ENCODE results near the gene CADM4. TPM values are rescaled to one million over a fixed set of nuclear protein-coding genes. Genes with fewer than 3 reads are reported as not detected.
A peak's percentile ranks its signal among the peaks of the same experiment; 100 is the strongest.
"Not testable (repeated sequence)": the region's sequence is repeated elsewhere in the genome, so short reads cannot be mapped to it uniquely, and the experiment has no call there.

The CADM4 gene
- total and polyA plus RNA-seq, 2 donors = 1.5 to 6.5 TPM

- Histone ChIP-seq H3K4me3 (ENCODE audit: low read length in 2 of 2) (no peak overlapping the region), H3K27ac (ENCODE audit: low read depth in 1 of 2, low read length in 1 of 2) (peak overlapping the region; percentile 38 to 65), H3K36me3 (ENCODE audit: control insufficient read depth in 2 of 2, insufficient read depth in 2 of 2, low read length in 1 of 2) (peaks cover 30 to 35% of the 10 kb centered on the region in 2 donors), H3K4me1 (ENCODE audit: control insufficient read depth in 2 of 2, insufficient read depth in 2 of 2, low read length in 2 of 2) (peaks cover 11 to 20% of the 10 kb centered on the region in 2 donors), H3K9me3 (ENCODE audit: control insufficient read depth in 2 of 2, insufficient read depth in 1 of 2, low read length in 1 of 2) (no peaks in the 10 kb centered on the region), H3K27me3 (ENCODE audit: control insufficient read depth in 2 of 2, insufficient read depth in 1 of 2, low read length in 1 of 2) (no peaks in the 10 kb centered on the region)
- DNase-seq (ENCODE audit: low read depth in 6 of 9, low spot score in 9 of 9) = peak in 3 of 9 donors; percentile 17 to 61 (median 35)
- 60% methylated on average over 6 of the region's 6 CpGs for WGBS
Measured at GRCh38 chr19:43589678-43590077, 50.0 kb downstream of the CADM4 start.

GRCh38 chr19:43589277-43589676, 50.4 kb downstream of the CADM4 start:
- Histone ChIP-seq H3K9me3 (ENCODE audit: control insufficient read depth in 2 of 2, insufficient read depth in 1 of 2, low read length in 1 of 2) (no peaks in the 10 kb centered on the region), H3K36me3 (ENCODE audit: control insufficient read depth in 2 of 2, insufficient read depth in 2 of 2, low read length in 1 of 2) (peaks cover 30 to 35% of the 10 kb centered on the region in 2 donors), H3K27me3 (ENCODE audit: control insufficient read depth in 2 of 2, insufficient read depth in 1 of 2, low read length in 1 of 2) (no peaks in the 10 kb centered on the region), H3K4me3 (ENCODE audit: low read length in 2 of 2) (no peak overlapping the region), H3K4me1 (ENCODE audit: control insufficient read depth in 2 of 2, insufficient read depth in 2 of 2, low read length in 2 of 2) (peaks cover 7 to 16% of the 10 kb centered on the region in 2 donors), H3K27ac (ENCODE audit: low read depth in 1 of 2, low read length in 1 of 2) (peak overlapping the region in 1 of 2 donors; percentile 36)
- DNase-seq (ENCODE audit: low read depth in 6 of 9, low spot score in 9 of 9) = no peak
- WGBS = 97% methylated on average over 5 of the region's 5 CpGs

GRCh38 chr19:43587029-43587428, 52.6 kb downstream of the CADM4 start:
- not testable (repeated sequence) for H3K4me1 ChIP-seq (ENCODE audit: control insufficient read depth in 2 of 2, insufficient read depth in 2 of 2, low read length in 2 of 2); H3K27ac ChIP-seq (ENCODE audit: low read depth in 1 of 2, low read length in 1 of 2); H3K27me3 ChIP-seq (ENCODE audit: control insufficient read depth in 2 of 2, insufficient read depth in 1 of 2, low read length in 1 of 2); H3K9me3 ChIP-seq (ENCODE audit: control insufficient read depth in 2 of 2, insufficient read depth in 1 of 2, low read length in 1 of 2); DNase-seq (ENCODE audit: low read depth in 6 of 9, low spot score in 9 of 9); H3K4me3 ChIP-seq (ENCODE audit: low read length in 2 of 2)
- WGBS = 98% methylated on average over 3 of the region's 3 CpGs
- peaks cover 14% of the 10 kb centered on the region in 2 donors for H3K36me3 ChIP-seq (ENCODE audit: control insufficient read depth in 2 of 2, insufficient read depth in 2 of 2, low read length in 1 of 2)

DNA sequence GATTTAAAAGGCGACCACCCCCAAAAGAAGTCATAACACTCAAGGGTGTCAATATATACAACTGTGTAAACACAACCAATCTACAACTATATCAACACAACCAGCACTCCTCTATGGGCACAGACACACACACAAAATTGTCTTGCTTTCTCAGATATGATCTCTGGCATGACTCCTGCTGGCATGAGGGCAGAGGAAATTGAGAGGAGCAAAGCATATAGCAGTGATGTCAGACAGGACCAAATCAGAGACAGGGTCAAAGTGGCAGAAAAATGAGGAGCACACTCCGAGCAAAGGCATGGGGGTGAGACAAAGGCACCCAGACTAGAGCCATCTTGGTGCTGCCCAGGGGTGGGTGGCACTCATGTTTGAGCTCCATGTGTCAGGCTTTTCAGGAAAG, 53.3 kb downstream of the CADM4 start:
- no peak overlapping the region for H3K4me3 ChIP-seq (ENCODE audit: low read length in 2 of 2)
- WGBS = 97% methylated on average over 2 of the region's 2 CpGs
- peaks cover 6 to 15% of the 10 kb centered on the region in 2 donors for H3K4me1 ChIP-seq (ENCODE audit: control insufficient read depth in 2 of 2, insufficient read depth in 2 of 2, low read length in 2 of 2)
- no peak overlapping the region for H3K27ac ChIP-seq (ENCODE audit: low read depth in 1 of 2, low read length in 1 of 2)
- no peaks in the 10 kb centered on the region for H3K27me3 ChIP-seq (ENCODE audit: control insufficient read depth in 2 of 2, insufficient read depth in 1 of 2, low read length in 1 of 2)
- DNase-seq (ENCODE audit: low read depth in 6 of 9, low spot score in 9 of 9) = no peak
- H3K9me3 ChIP-seq (ENCODE audit: control insufficient read depth in 2 of 2, insufficient read depth in 1 of 2, low read length in 1 of 2) = no peaks in the 10 kb centered on the region
- H3K36me3 ChIP-seq (ENCODE audit: control insufficient read depth in 2 of 2, insufficient read depth in 2 of 2, low read length in 1 of 2) = peaks cover 11 to 14% of the 10 kb centered on the region in 2 donors

- WGBS = 95% methylated on average over 1 of the region's 1 CpG
- Histone ChIP-seq H3K9me3 (ENCODE audit: control insufficient read depth in 2 of 2, insufficient read depth in 1 of 2, low read length in 1 of 2) (no peaks in the 10 kb centered on the region), H3K36me3 (ENCODE audit: control insufficient read depth in 2 of 2, insufficient read depth in 2 of 2, low read length in 1 of 2) (peaks cover 9 to 14% of the 10 kb centered on the region in 2 donors), H3K4me3 (ENCODE audit: low read length in 2 of 2) (no peak overlapping the region), H3K27me3 (ENCODE audit: control insufficient read depth in 2 of 2, insufficient read depth in 1 of 2, low read length in 1 of 2) (no peaks in the 10 kb centered on the region), H3K27ac (ENCODE audit: low read depth in 1 of 2, low read length in 1 of 2) (peak overlapping the region; percentile 0 to 43), H3K4me1 (ENCODE audit: control insufficient read depth in 2 of 2, insufficient read depth in 2 of 2, low read length in 2 of 2) (peaks cover 4 to 21% of the 10 kb centered on the region in 2 donors)
- no peak for DNase-seq (ENCODE audit: low read depth in 6 of 9, low spot score in 9 of 9)
Measured at GRCh38 chr19:43584484-43584883, 55.2 kb downstream of the CADM4 start.

DNA sequence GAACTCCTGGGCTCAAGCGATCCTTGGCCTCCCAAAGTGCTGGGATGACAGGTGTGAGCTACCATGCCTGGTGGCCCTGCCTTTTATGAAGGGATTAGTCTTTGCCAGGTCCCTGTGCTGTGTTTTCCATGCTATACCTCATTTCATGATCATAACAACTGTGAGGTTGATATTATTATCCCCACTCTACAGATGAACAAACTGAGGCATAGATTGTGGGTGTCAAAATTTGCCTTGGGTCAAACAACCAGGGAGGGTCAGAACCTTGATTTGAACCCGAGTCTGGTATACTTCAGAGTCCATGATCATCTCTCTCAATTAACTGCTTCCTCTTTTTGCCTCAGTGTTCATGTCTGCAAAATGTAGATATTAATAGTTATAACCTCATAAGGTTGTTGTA, 57.2 kb downstream of the CADM4 start:
- Histone ChIP-seq H3K27ac (ENCODE audit: low read depth in 1 of 2, low read length in 1 of 2) (no peak overlapping the region), H3K9me3 (ENCODE audit: control insufficient read depth in 2 of 2, insufficient read depth in 1 of 2, low read length in 1 of 2) (no peaks in the 10 kb centered on the region), H3K36me3 (ENCODE audit: control insufficient read depth in 2 of 2, insufficient read depth in 2 of 2, low read length in 1 of 2) (peaks cover 9 to 14% of the 10 kb centered on the region in 2 donors), H3K4me3 (ENCODE audit: low read length in 2 of 2) (no peak overlapping the region), H3K27me3 (ENCODE audit: control insufficient read depth in 2 of 2, insufficient read depth in 1 of 2, low read length in 1 of 2) (no peaks in the 10 kb centered on the region), H3K4me1 (ENCODE audit: control insufficient read depth in 2 of 2, insufficient read depth in 2 of 2, low read length in 2 of 2) (peaks cover 4 to 23% of the 10 kb centered on the region in 2 donors)
- DNase-seq (ENCODE audit: low read depth in 6 of 9, low spot score in 9 of 9) = no peak
- WGBS = 97% methylated on average over 2 of the region's 2 CpGs

DNA sequence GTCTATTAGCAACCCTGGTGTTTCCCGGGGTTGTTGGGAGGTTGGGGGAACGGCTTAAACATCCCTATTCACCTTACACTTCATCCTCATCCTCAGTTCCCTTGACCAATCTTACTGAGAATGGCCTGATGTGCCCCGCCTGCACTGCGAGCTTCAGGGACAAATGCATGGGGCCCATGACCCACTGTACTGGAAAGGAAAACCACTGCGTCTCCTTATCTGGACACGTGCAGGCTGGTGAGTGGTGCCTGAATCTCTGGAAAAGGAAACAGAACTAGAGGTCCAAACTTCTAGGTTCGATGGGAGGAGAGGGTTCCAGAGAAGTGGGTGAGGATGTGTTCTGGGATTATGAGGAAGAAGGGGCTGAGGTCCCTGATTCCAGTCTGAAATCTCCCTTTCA, 58.2 kb downstream of the CADM4 start:
- peaks cover 4 to 23% of the 10 kb centered on the region in 2 donors for H3K4me1 ChIP-seq (ENCODE audit: control insufficient read depth in 2 of 2, insufficient read depth in 2 of 2, low read length in 2 of 2)
- H3K27me3 ChIP-seq (ENCODE audit: control insufficient read depth in 2 of 2, insufficient read depth in 1 of 2, low read length in 1 of 2) = no peaks in the 10 kb centered on the region
- peaks cover 6 to 12% of the 10 kb centered on the region in 2 donors for H3K36me3 ChIP-seq (ENCODE audit: control insufficient read depth in 2 of 2, insufficient read depth in 2 of 2, low read length in 1 of 2)
- WGBS = 82% methylated on average over 7 of the region's 7 CpGs
- H3K9me3 ChIP-seq (ENCODE audit: control insufficient read depth in 2 of 2, insufficient read depth in 1 of 2, low read length in 1 of 2) = no peaks in the 10 kb centered on the region
- peak overlapping the region in 1 of 2 donors; percentile 30 for H3K27ac ChIP-seq (ENCODE audit: low read depth in 1 of 2, low read length in 1 of 2)
- no peak overlapping the region for H3K4me3 ChIP-seq (ENCODE audit: low read length in 2 of 2)
- no peak for DNase-seq (ENCODE audit: low read depth in 6 of 9, low spot score in 9 of 9)

GRCh38 chr19:43578787-43579186, 60.9 kb downstream of the CADM4 start:
- H3K4me3 ChIP-seq (ENCODE audit: low read length in 2 of 2) = no peak overlapping the region
- H3K27ac ChIP-seq (ENCODE audit: low read depth in 1 of 2, low read length in 1 of 2) = no peak overlapping the region
- H3K9me3 ChIP-seq (ENCODE audit: control insufficient read depth in 2 of 2, insufficient read depth in 1 of 2, low read length in 1 of 2) = no peaks in the 10 kb centered on the region
- no peaks in the 10 kb centered on the region for H3K27me3 ChIP-seq (ENCODE audit: control insufficient read depth in 2 of 2, insufficient read depth in 1 of 2, low read length in 1 of 2)
- H3K4me1 ChIP-seq (ENCODE audit: control insufficient read depth in 2 of 2, insufficient read depth in 2 of 2, low read length in 2 of 2) = peaks cover 15 to 43% of the 10 kb centered on the region in 2 donors
- no peaks in the 10 kb centered on the region for H3K36me3 ChIP-seq (ENCODE audit: control insufficient read depth in 2 of 2, insufficient read depth in 2 of 2, low read length in 1 of 2)
- no peak for DNase-seq (ENCODE audit: low read depth in 6 of 9, low spot score in 9 of 9)
- WGBS = 98% methylated on average over 3 of the region's 3 CpGs

- Histone ChIP-seq H3K9me3 (ENCODE audit: control insufficient read depth in 2 of 2, insufficient read depth in 1 of 2, low read length in 1 of 2) (no peaks in the 10 kb centered on the region), H3K4me1 (ENCODE audit: control insufficient read depth in 2 of 2, insufficient read depth in 2 of 2, low read length in 2 of 2) (peaks cover 15 to 37% of the 10 kb centered on the region in 2 donors), H3K27ac (ENCODE audit: low read depth in 1 of 2, low read length in 1 of 2) (peak overlapping the region; percentile 10 to 83), H3K27me3 (ENCODE audit: control insufficient read depth in 2 of 2, insufficient read depth in 1 of 2, low read length in 1 of 2) (no peaks in the 10 kb centered on the region), H3K36me3 (ENCODE audit: control insufficient read depth in 2 of 2, insufficient read depth in 2 of 2, low read length in 1 of 2) (peaks cover 4 to 10% of the 10 kb centered on the region in 2 donors), H3K4me3 (ENCODE audit: low read length in 2 of 2) (peak overlapping the region; percentile 48 to 65)
- peak in 1 of 9 donors; percentile 24 for DNase-seq (ENCODE audit: low read depth in 6 of 9, low spot score in 9 of 9)
- WGBS = 73% methylated on average over 37 of the region's 37 CpGs
Measured at GRCh38 chr19:43575955-43576878, 63.4 kb downstream of the CADM4 start.

All from thymus (tissue), 11 donors.